GM12878 (cell line): Measurements from ENCODE around the gene MSRB2.
"Not testable (repeated sequence)": the region's sequence is repeated elsewhere in the genome, so short reads cannot be mapped to it uniquely, and the experiment has no call there.

Experiments
- EGR1 ChIP-seq, 2 experiments: IDR thresholded peaks; 1 replicate in 1 of 2; 2 replicates in 1 of 2; pipeline ENCODE4 v1.6.1; 2011 to 2012; ENCODE audit warnings: low read depth in 2 of 2, low read length in 2 of 2, borderline replicate concordance in 1 of 2, mild to moderate bottlenecking in 1 of 2, moderate library complexity in 1 of 2
- EZH2 ChIP-seq: IDR thresholded peaks from 2 replicates; pipeline ENCODE4 v1.6.1; 2012; ENCODE audit warnings: low read depth, mild to moderate bottlenecking, control low read depth, inconsistent platforms, low read length, borderline replicate concordance; ENCODE audit not compliant: control insufficient read depth
- FOXK2 ChIP-seq: fragments of 450-650 bp; IDR thresholded peaks from 2 replicates; pipeline ENCODE4 v1.6.1; 2017; ENCODE audit warnings: mild to moderate bottlenecking, moderate library complexity
- SREBF1 ChIP-seq: IDR thresholded peaks from 2 replicates; pipeline ENCODE4 v1.6.1; 2012; ENCODE audit warnings: mild to moderate bottlenecking, low read length
- TF ChIP-seq, protein P1 (sequence below), 3 experiments: IDR thresholded peaks in 2 of 3; conservative IDR thresholded peaks in 1 of 3; 2 replicates each; pipeline ENCODE4 v1.5.1; 2011; ENCODE audit warnings: low read depth in 3 of 3, low read length in 3 of 3, mild to moderate bottlenecking in 3 of 3, control low read depth in 2 of 3, moderate library complexity in 2 of 3, inconsistent platforms in 1 of 3, mixed read lengths in 1 of 3; ENCODE audit not compliant: control insufficient read depth in 2 of 3, insufficient read depth in 1 of 3; ENCODE audit errors: extremely low read depth in 1 of 3

DNA sequence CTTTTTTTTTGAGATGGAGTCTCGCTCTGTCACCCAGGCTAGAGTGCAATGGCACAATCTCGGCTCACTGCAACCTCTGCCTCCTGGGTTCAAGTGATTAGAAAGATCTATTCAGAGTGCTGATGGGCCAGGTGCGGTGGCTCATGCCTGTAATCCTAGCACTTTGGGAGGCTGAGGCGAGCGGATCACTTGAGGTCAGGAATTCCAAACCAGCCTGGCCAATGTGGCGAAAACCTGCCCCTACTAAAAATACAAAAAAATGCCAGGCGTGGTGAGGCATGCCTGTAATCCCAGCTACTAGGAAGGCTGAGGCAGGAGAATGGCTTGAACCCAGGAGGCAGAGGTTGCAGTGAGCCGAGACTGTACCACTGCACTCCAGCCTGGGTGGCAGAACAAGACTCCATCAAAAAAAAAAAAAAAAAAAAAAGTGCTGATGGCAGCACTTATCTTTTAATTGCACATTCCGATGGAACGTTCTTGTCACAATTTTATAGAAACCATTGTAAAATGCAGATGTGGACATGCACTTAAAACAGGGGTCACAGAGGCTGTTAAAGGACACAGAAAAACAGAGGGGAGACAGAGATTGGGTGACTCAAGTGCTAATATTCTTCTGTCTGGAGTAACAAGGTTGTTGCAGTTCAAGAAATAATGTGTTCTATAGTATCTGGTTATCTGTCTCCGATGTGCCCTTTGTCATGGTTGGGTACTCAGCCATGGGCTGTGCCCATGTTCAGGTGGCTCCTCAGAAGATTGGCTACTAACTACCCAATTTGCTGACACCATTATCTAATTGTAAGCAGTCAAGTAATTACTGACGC lies 25.1 kb upstream of the MSRB2 start:
- not testable (repeated sequence) for TF ChIP-seq EGR1 (IDR thresholded peaks at IDR 0.05; ENCODE audit: borderline replicate concordance in 1 of 2, low read depth in 2 of 2, low read length in 2 of 2); FOXK2; EZH2; SREBF1
- TF ChIP-seq, protein P1, sequence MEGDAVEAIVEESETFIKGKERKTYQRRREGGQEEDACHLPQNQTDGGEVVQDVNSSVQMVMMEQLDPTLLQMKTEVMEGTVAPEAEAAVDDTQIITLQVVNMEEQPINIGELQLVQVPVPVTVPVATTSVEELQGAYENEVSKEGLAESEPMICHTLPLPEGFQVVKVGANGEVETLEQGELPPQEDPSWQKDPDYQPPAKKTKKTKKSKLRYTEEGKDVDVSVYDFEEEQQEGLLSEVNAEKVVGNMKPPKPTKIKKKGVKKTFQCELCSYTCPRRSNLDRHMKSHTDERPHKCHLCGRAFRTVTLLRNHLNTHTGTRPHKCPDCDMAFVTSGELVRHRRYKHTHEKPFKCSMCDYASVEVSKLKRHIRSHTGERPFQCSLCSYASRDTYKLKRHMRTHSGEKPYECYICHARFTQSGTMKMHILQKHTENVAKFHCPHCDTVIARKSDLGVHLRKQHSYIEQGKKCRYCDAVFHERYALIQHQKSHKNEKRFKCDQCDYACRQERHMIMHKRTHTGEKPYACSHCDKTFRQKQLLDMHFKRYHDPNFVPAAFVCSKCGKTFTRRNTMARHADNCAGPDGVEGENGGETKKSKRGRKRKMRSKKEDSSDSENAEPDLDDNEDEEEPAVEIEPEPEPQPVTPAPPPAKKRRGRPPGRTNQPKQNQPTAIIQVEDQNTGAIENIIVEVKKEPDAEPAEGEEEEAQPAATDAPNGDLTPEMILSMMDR (IDR thresholded peaks at IDR 0.05 in 2 of 3, conservative IDR thresholded peaks at IDR 0.05 in 1 of 3; ENCODE audit: control insufficient read depth in 2 of 3, extremely low read depth in 1 of 3, insufficient read depth in 1 of 3, low read depth in 3 of 3, low read length in 3 of 3), result not testable (repeated sequence)
